Neutrophil (primary cell): ENCODE results near the gene SCG2.

Source experiments
- H3K27ac ChIP-seq: fragments of 200-600 bp; sonication (generic); 2 replicates; pipeline ENCODE4 v1.5.1; 2016; ENCODE audit warnings: mild to moderate bottlenecking, moderate library complexity
- H3K27me3 ChIP-seq: fragments of 200-600 bp; sonication (generic); 2 replicates; pipeline ENCODE4 v1.6.0; 2016; ENCODE audit warnings: mild to moderate bottlenecking
- H3K36me3 ChIP-seq: fragments of 200-600 bp; sonication (generic); 2 replicates; pipeline ENCODE4 v1.5.1; 2017
- H3K4me1 ChIP-seq, 2 experiments: fragments of 200-600 bp in 1 of 2; sonication (generic) in 1 of 2; 1 replicate in 1 of 2; 2 replicates in 1 of 2; pipeline versions ENCODE4 v1.5.1 to v1.6.1; 2013 to 2016; ENCODE audit warnings: low read depth in 1 of 2, low read length in 1 of 2, mild to moderate bottlenecking in 1 of 2, moderate library complexity in 1 of 2; ENCODE audit not compliant: control insufficient read depth in 1 of 2, insufficient read depth in 1 of 2
- H3K4me3 ChIP-seq, 2 experiments: fragments of 200-600 bp in 1 of 2; sonication (generic) in 1 of 2; 1 replicate in 1 of 2; 2 replicates in 1 of 2; pipeline ENCODE4 v1.5.1; 2013 to 2016; ENCODE audit warnings: low read depth in 1 of 2, low read length in 1 of 2, mild to moderate bottlenecking in 1 of 2, moderate library complexity in 1 of 2
- H3K9me3 ChIP-seq: fragments of 200-600 bp; sonication (generic); 2 replicates; pipeline ENCODE4 v1.5.1; 2016
- TF ChIP-seq, protein P1 (sequence below): fragments of 200-600 bp; sonication (generic); IDR thresholded peaks from 2 replicates; pipeline ENCODE4 v1.5.1; 2016; ENCODE audit warnings: antibody characterized with exemption

The SCG2 gene

DNA sequence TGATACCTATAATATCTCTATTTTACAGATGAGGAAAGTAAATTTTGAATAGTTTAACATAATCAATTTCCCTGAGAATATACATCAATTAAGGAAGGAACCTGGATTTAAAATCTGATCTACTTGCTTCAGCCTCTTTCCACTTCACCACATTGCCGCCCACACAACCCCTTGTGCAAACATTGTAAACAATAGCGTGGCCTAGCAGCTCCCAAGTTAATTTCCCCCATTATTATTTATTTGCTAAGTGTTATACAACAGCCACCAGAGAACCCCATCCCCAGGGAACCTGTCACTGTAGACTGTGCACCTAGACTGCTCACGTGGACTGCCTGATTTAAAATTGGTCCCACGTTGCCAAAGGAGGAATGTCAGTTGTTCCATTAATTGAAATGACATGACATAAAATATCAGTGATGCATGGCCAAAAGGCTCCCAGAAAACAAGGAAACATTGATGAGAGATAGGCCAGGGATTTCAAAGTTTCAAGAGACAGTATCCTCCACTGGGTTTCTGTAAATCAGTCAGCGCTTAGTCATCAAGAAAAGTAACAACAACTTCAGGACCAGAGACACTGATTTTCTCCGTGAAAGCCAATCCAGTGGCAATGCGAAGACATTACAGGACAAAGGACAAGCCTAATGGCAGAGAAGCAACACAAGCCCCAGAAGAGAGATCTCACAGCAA lies 41.3 kb downstream of the SCG2 start:
- no peak overlapping the region for H3K4me3 ChIP-seq
- H3K9me3 ChIP-seq: no peaks in the 10 kb centered on the region
- no peak overlapping the region for H3K27ac ChIP-seq
- TF ChIP-seq, protein P1, sequence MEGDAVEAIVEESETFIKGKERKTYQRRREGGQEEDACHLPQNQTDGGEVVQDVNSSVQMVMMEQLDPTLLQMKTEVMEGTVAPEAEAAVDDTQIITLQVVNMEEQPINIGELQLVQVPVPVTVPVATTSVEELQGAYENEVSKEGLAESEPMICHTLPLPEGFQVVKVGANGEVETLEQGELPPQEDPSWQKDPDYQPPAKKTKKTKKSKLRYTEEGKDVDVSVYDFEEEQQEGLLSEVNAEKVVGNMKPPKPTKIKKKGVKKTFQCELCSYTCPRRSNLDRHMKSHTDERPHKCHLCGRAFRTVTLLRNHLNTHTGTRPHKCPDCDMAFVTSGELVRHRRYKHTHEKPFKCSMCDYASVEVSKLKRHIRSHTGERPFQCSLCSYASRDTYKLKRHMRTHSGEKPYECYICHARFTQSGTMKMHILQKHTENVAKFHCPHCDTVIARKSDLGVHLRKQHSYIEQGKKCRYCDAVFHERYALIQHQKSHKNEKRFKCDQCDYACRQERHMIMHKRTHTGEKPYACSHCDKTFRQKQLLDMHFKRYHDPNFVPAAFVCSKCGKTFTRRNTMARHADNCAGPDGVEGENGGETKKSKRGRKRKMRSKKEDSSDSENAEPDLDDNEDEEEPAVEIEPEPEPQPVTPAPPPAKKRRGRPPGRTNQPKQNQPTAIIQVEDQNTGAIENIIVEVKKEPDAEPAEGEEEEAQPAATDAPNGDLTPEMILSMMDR: no peak
- H3K36me3 ChIP-seq: no peaks in the 10 kb centered on the region
- H3K4me1 ChIP-seq: no peaks in the 10 kb centered on the region
- peaks cover 40% of the 10 kb centered on the region for H3K27me3 ChIP-seq

DNA sequence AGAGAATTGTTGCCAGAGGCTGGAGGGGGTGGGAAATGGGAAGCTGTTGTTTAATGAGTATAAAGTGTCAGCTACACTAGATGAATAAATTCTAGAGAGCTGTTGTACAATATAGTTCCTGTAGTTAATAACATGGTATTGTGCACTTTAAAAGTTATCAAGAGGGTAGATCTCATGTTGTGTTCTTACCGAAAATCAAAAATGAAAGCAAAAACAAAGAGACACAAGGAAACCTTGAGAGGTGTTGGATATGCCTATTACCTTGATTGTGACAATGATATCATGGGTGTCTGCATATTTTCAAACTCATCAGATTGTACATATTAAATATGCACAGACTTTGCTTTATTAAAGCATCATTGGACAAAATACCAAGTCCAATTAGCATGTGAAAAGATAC lies 43.2 kb downstream of the SCG2 start:
- Histone ChIP-seq H3K4me3 (no peak overlapping the region), H3K27ac (no peak overlapping the region)
- TF ChIP-seq, protein P1: no peak

DNA sequence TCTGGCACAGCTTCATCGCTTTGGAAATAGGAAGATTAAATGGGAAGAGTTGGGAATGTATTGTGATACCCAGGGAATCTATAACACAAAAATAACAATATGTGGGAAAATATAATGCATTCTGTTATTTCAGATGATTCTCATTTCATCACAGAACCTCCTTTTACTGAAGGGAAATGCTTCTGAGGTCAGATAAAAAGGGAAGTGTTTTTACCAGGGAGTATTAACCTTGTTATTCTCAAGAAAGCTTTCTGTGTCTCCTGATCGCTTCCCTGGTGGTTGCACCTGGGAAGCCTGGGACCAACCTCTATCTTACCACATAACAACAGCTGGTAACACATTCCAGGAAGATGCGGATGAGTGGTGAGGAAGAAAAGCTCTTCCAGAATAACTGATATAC lies 47.2 kb downstream of the SCG2 start:
- TF ChIP-seq, protein P1: no peak
- H3K4me3 ChIP-seq: no peak overlapping the region
- H3K27me3 ChIP-seq: peaks cover 20% of the 10 kb centered on the region
- H3K27ac ChIP-seq: no peak overlapping the region
- H3K9me3 ChIP-seq: no peaks in the 10 kb centered on the region
- no peaks in the 10 kb centered on the region for H3K4me1 ChIP-seq
- no peaks in the 10 kb centered on the region for H3K36me3 ChIP-seq

More for the DNA sequence above, 43.2 kb downstream of the SCG2 start:
- Histone ChIP-seq H3K4me1 (no peaks in the 10 kb centered on the region), H3K9me3 (no peaks in the 10 kb centered on the region), H3K36me3 (no peaks in the 10 kb centered on the region), H3K27me3 (peaks cover 32% of the 10 kb centered on the region)

DNA sequence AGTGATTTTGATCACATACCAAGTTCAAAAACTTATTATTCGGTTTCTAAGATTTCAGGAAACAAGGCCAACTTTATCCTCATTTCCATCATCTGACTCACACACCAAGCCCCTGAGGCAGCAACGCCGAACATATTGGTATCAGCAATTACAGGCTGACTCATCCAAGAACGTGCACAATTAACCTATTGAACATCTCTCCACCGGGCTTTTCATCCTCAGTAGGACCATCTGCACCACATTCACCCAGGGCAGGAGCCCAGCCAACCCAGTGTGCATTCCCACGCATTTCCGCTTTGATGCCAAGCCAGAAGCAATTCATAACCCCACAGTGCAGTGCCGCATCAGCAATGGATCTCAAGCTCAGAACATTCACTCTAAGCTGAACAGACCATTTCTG lies 52.9 kb downstream of the SCG2 start:
- Histone ChIP-seq H3K9me3 (no peaks in the 10 kb centered on the region), H3K27ac (no peak overlapping the region), H3K4me1 (no peaks in the 10 kb centered on the region), H3K36me3 (no peaks in the 10 kb centered on the region), H3K27me3 (no peaks in the 10 kb centered on the region), H3K4me3 (no peak overlapping the region)
- TF ChIP-seq, protein P1: no peak

DNA sequence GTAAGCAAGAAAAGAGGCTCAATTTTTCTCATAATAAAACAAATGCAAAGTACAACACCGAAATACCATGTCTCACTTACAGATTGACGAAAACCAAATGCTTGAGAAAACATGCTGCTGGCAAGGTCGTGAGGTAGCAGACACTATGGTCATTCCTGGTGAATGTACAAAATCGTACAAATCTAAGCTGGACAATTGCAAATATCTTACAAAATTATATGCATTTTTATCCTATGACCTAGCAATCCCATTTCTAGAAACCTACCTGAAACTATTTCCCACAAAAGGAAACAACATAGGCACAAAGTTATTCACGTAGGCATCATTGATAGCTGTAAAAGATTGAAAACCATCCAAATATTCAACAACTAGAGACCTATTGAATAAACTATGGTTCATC lies 54.0 kb downstream of the SCG2 start:
- TF ChIP-seq, protein P1: no peak
- Histone ChIP-seq H3K27me3 (no peaks in the 10 kb centered on the region), H3K4me1 (no peaks in the 10 kb centered on the region), H3K4me3 (no peak overlapping the region), H3K27ac (no peak overlapping the region), H3K9me3 (no peaks in the 10 kb centered on the region), H3K36me3 (no peaks in the 10 kb centered on the region)
